HAP-1 (cell line): ENCODE data around the gene CENPU.

ENCODE experiments used
- DNase-seq, 2 experiments: peaks; one replicate each; pipeline ENCODE4 v3.0.0-alpha.2; 2016 to 2020; ENCODE audit warnings: low spot score in 2 of 2
- H3K27me3 ChIP-seq: fragments of 250-450 bp; sonication (Bioruptor Pico); 2 replicates; pipeline ENCODE4 v1.5.1; 2020; ENCODE audit warnings: low read depth, mild to moderate bottlenecking, moderate library complexity
- H3K36me3 ChIP-seq: fragments of 250-450 bp; sonication (Bioruptor Pico); replicated peaks from 2 replicates; pipeline ENCODE4 v1.5.1; 2020; ENCODE audit warnings: mild to moderate bottlenecking
- H3K4me1 ChIP-seq: fragments of 250-450 bp; sonication (Bioruptor Pico); 2 replicates; pipeline ENCODE4 v1.5.1; 2020; ENCODE audit warnings: mild to moderate bottlenecking
- H3K4me3 ChIP-seq: fragments of 250-450 bp; sonication (Bioruptor Pico); 2 replicates; pipeline ENCODE4 v1.5.1; 2020; ENCODE audit warnings: mild to moderate bottlenecking, moderate library complexity
- H3K9me3 ChIP-seq: fragments of 250-450 bp; sonication (Bioruptor Pico); 2 replicates; pipeline ENCODE4 v1.5.1; 2020; ENCODE audit warnings: mild to moderate bottlenecking, moderate library complexity
- in situ Hi-C: fragments of 300-500 bp; cut with MboI; formaldehyde crosslinking; loops from 3 replicates; pipeline ENCODE4 v1.14.3; 2020; ENCODE audit warnings: low sequenced_read_pairs, inconsistent platforms, mixed read lengths

CENPU gene

GRCh38 chr4:184645904-184646610, 87.8 kb downstream of the CENPU start:
- H3K27me3 ChIP-seq = no peaks in the 10 kb centered on the region
- H3K36me3 ChIP-seq = peaks cover 4% of the 10 kb centered on the region; the same call in 1 of the 2 replicates
- peak; percentile 40 to 42 for DNase-seq
- no peak overlapping the region for H3K4me3 ChIP-seq
- no peaks in the 10 kb centered on the region for H3K9me3 ChIP-seq
- in situ Hi-C loops = loop anchor here (10.0 kb wide), 1 partner anchor 171 kb away; the partner anchor contains the start of gene IRF2
- H3K4me1 ChIP-seq = peaks cover 20% of the 10 kb centered on the region

GRCh38 chr4:184644553-184645307, 89.2 kb downstream of the CENPU start:
- no peak for DNase-seq
- Histone ChIP-seq H3K36me3 (peaks cover 9% of the 10 kb centered on the region; the same call in 1 of the 2 replicates), H3K4me3 (no peak overlapping the region), H3K4me1 (peaks cover 20% of the 10 kb centered on the region), H3K9me3 (no peaks in the 10 kb centered on the region), H3K27me3 (no peaks in the 10 kb centered on the region)
- in situ Hi-C loops = loop anchor here (10.0 kb wide), 1 partner anchor 170 kb away; the partner anchor contains the start of gene IRF2
